HepG2 (cell line): ENCODE results near the gene FCRLA. TPM values are rescaled to one million over a fixed set of nuclear protein-coding genes. Genes with fewer than 3 reads are reported as not detected.

ENCODE experiments used
- ARID2 ChIP-seq: sonication (generic); formaldehyde crosslinking; IDR thresholded peaks from 2 replicates; pipeline ENCODE4 v1.8.1; 2022; ENCODE audit warnings: mild to moderate bottlenecking, missing genetic modification reagents, borderline replicate concordance
- ATF7-NPFF ChIP-seq: sonication (generic); formaldehyde crosslinking; IDR thresholded peaks from 2 replicates; pipeline ENCODE4 v1.8.1; 2023; ENCODE audit warnings: mild to moderate bottlenecking, low read depth, missing genetic modification reagents, moderate library complexity
- CBX5 ChIP-seq: sonication (generic); formaldehyde crosslinking; IDR thresholded peaks from 2 replicates; pipeline ENCODE4 v1.4.0; 2020; ENCODE audit warnings: missing genetic modification reagents, borderline replicate concordance
- CREB1 ChIP-seq, 2 experiments: fragments of 450-650 bp in 1 of 2; IDR thresholded peaks; 2 replicates each; pipeline ENCODE4 v1.6.1; 2016 to 2017; ENCODE audit warnings: control low read depth in 1 of 2, mild to moderate bottlenecking in 1 of 2, missing compliant biosample characterization in 1 of 2, missing genetic modification characterization in 1 of 2
- EZH2 ChIP-seq: conservative IDR thresholded peaks from 2 replicates; pipeline ENCODE4 v1.6.1; 2012; ENCODE audit warnings: mild to moderate bottlenecking, low read depth, low read length, moderate library complexity
- FIP1L1 ChIP-seq: fragments of 200-400 bp; formaldehyde crosslinking; IDR thresholded peaks from 2 replicates; pipeline ENCODE4 v1.6.1; 2018; ENCODE audit warnings: low read depth, mild to moderate bottlenecking, low read length, moderate library complexity, borderline replicate concordance; ENCODE audit not compliant: insufficient read depth
- GABPB1 ChIP-seq: IDR thresholded peaks from 2 replicates; pipeline ENCODE4 v1.6.1; 2016; ENCODE audit warnings: mild to moderate bottlenecking, missing genetic modification reagents, moderate library complexity, missing compliant biosample characterization
- HES4 ChIP-seq: sonication (generic); formaldehyde crosslinking; IDR thresholded peaks from 2 replicates; pipeline ENCODE4 v1.9.0; 2021; ENCODE audit warnings: mild to moderate bottlenecking, missing genetic modification reagents, borderline replicate concordance
- ISX ChIP-seq: sonication (generic); formaldehyde crosslinking; conservative IDR thresholded peaks from 2 replicates; pipeline ENCODE4 v1.5.0; 2020; ENCODE audit warnings: missing genetic modification reagents
- KAT7 ChIP-seq: IDR thresholded peaks from 2 replicates; pipeline ENCODE4 v1.6.1; 2018; ENCODE audit warnings: borderline replicate concordance, missing compliant biosample characterization
- KDM4B ChIP-seq: sonication (generic); formaldehyde crosslinking; IDR thresholded peaks from 2 replicates; pipeline ENCODE4 v1.4.0; 2020; ENCODE audit warnings: missing genetic modification reagents
- NCOA5 ChIP-seq: sonication (generic); formaldehyde crosslinking; IDR thresholded peaks from 2 replicates; pipeline ENCODE4 v1.4.0; 2020; ENCODE audit warnings: missing genetic modification reagents
- NONO ChIP-seq, 2 experiments: fragments of 450-650 bp in 1 of 2; sonication (generic) in 1 of 2; formaldehyde crosslinking in 1 of 2; IDR thresholded peaks in 1 of 2; conservative IDR thresholded peaks in 1 of 2; 2 replicates each; pipeline versions ENCODE4 v1.6.1 to v1.8.0; 2017 to 2022; ENCODE audit warnings: mild to moderate bottlenecking in 1 of 2, missing genetic modification reagents in 1 of 2, moderate library complexity in 1 of 2
- NR2F1 ChIP-seq, 2 experiments: fragments of 450-650 bp in 1 of 2; formaldehyde crosslinking in 1 of 2; IDR thresholded peaks; 2 replicates each; pipeline versions ENCODE4 v1.5.0 to v1.6.1; 2016 to 2020; ENCODE audit warnings: mild to moderate bottlenecking in 1 of 2, missing compliant biosample characterization in 1 of 2, missing genetic modification reagents in 1 of 2, moderate library complexity in 1 of 2
- ZBTB33 ChIP-seq: sonication (generic); formaldehyde crosslinking; IDR thresholded peaks from 2 replicates; pipeline ENCODE4 v1.4.0; 2020; ENCODE audit warnings: missing genetic modification reagents
- ZBTB34 ChIP-seq: sonication (generic); formaldehyde crosslinking; IDR thresholded peaks from 2 replicates; pipeline ENCODE4 v1.8.0; 2022; ENCODE audit warnings: mild to moderate bottlenecking, missing genetic modification reagents
- ZBTB8A ChIP-seq: sonication (generic); formaldehyde crosslinking; IDR thresholded peaks from 2 replicates; pipeline ENCODE4 v1.4.0; 2020; ENCODE audit warnings: mild to moderate bottlenecking, low read depth, missing genetic modification reagents, borderline replicate concordance
- ZNF207 ChIP-seq: fragments of 450-650 bp; IDR thresholded peaks from 2 replicates; pipeline ENCODE4 v1.6.1; 2016; ENCODE audit warnings: antibody characterized with exemption, borderline replicate concordance
- ZNF225 ChIP-seq: sonication (generic); formaldehyde crosslinking; IDR thresholded peaks from 2 replicates; pipeline ENCODE4 v1.4.0; 2020; ENCODE audit warnings: mild to moderate bottlenecking, missing genetic modification reagents
- ZNF33B ChIP-seq: sonication (generic); formaldehyde crosslinking; IDR thresholded peaks from 2 replicates; pipeline ENCODE4 v1.5.1; 2020; ENCODE audit warnings: mild to moderate bottlenecking, missing genetic modification reagents
- ZNF558 ChIP-seq: sonication (generic); formaldehyde crosslinking; IDR thresholded peaks from 2 replicates; pipeline ENCODE4 v1.9.0; 2022; ENCODE audit warnings: mild to moderate bottlenecking, missing genetic modification reagents, borderline replicate concordance
- ZNF572 ChIP-seq: sonication (generic); formaldehyde crosslinking; IDR thresholded peaks from 2 replicates; pipeline ENCODE4 v1.5.1; 2020; ENCODE audit warnings: mild to moderate bottlenecking, missing genetic modification reagents
- ZNF607 ChIP-seq: sonication (generic); formaldehyde crosslinking; IDR thresholded peaks from 2 replicates; pipeline ENCODE4 v1.5.1; 2020; ENCODE audit warnings: missing genetic modification reagents, mild to moderate bottlenecking, borderline replicate concordance
- ZNF883 ChIP-seq: sonication (generic); formaldehyde crosslinking; IDR thresholded peaks from 2 replicates; pipeline ENCODE4 v1.5.1; 2020; ENCODE audit warnings: mild to moderate bottlenecking, missing genetic modification reagents; ENCODE audit errors: not compliant biosample characterization
- polyA plus RNA-seq, 8 experiments: library from polyadenylated mRNA; depleted of rRNA in 3 of 8; stranded (reverse) in 7 of 8; unstranded in 1 of 8; fragments of >200 nt; fragmentation: Illumina TruSeq in 4 of 8; extraction: Trizol in 4 of 8; gene quantifications; 2 replicates each; pipeline versions ENCODE4 v1.2.1 to v1.2.3, GENCODE V29; 2011 to 2016; ENCODE audit warnings: low read depth in 4 of 8, missing spikeins in 1 of 8, mixed read lengths in 1 of 8; ENCODE audit not compliant: insufficient read depth in 1 of 8
- total RNA-seq, 5 experiments: library from RNA; depleted of rRNA; stranded (reverse); fragments of >200 nt; fragmentation: Illumina TruSeq; extraction: Trizol; gene quantifications; 2 replicates each; pipeline ENCODE4 v1.2.3, GENCODE V29; 2016; ENCODE audit warnings: low read depth in 1 of 5
- TF ChIP-seq, protein P1 (sequence below): sonication (generic); formaldehyde crosslinking; IDR thresholded peaks from 2 replicates; pipeline ENCODE4 v1.4.0; 2020; ENCODE audit warnings: missing genetic modification reagents, low read depth, mild to moderate bottlenecking, borderline replicate concordance

Gene FCRLA
- total and polyA plus RNA-seq, 2 of the 13 experiments (the other 11 are each of a cell fraction or from before 2014, with no cell fraction given), result not detected

- no peak for TF ChIP-seq EZH2
- no peak for TF ChIP-seq NCOA5
- TF ChIP-seq ZBTB8A (CRISPR knock-in tag), result no peak
- peak; percentile 35; the same call in 1 of the 2 replicates for TF ChIP-seq HES4 (CRISPR knock-in tag)
- TF ChIP-seq, protein P1, sequence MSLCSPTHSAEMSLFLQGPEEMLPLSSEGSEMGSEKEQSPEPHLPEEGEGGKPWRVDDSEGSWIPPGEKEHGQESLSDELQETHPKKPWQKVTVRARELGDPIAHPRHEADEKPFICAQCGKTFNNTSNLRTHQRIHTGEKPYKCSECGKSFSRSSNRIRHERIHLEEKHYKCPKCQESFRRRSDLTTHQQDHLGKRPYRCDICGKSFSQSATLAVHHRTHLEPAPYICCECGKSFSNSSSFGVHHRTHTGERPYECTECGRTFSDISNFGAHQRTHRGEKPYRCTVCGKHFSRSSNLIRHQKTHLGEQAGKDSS, result 0 out of 2 replicates have a peak, but pooled peaks have one; percentile 23
- TF ChIP-seq NONO (IDR thresholded peaks at IDR 0.05), result no peak
- TF ChIP-seq NONO (CRISPR knock-in tag; conservative IDR thresholded peaks at IDR 0.05), result 0 out of 2 replicates have a peak, but pooled peaks have one; percentile 30
- TF ChIP-seq KDM4B, result no peak
- TF ChIP-seq ZNF33B (CRISPR knock-in tag), result no peak
- no peak for TF ChIP-seq ARID2
- 0 out of 2 replicates have a peak, but pooled peaks have one; percentile 15 for TF ChIP-seq ZNF607 (CRISPR knock-in tag)
- no peak for TF ChIP-seq CBX5 (CRISPR knock-in tag)
- peak; percentile 49; the same call in 1 of the 2 replicates for TF ChIP-seq ATF7-NPFF (CRISPR knock-in tag)
- no peak for TF ChIP-seq NR2F1 (CRISPR knock-in tag; IDR thresholded peaks at IDR 0.05)
- peak; percentile 48; the same call in 1 of the 2 replicates for TF ChIP-seq ZNF572 (CRISPR knock-in tag)
- TF ChIP-seq ZBTB34 (CRISPR knock-in tag), result no peak
- no peak; the same call in 1 of the 2 replicates for TF ChIP-seq KAT7 (CRISPR knock-in tag)
- peak; percentile 71; the same call in 1 of the 2 replicates for TF ChIP-seq GABPB1 (CRISPR knock-in tag)
- no peak for TF ChIP-seq CREB1 (IDR thresholded peaks at IDR 0.05)
- TF ChIP-seq CREB1 (CRISPR knock-in tag; IDR thresholded peaks at IDR 0.05), result no peak
- TF ChIP-seq ZBTB33, result no peak
- no peak for TF ChIP-seq ZNF883
- no peak for TF ChIP-seq ZNF225 (CRISPR knock-in tag)
- no peak for TF ChIP-seq FIP1L1
- TF ChIP-seq ISX (CRISPR knock-in tag), result no peak
- no peak for TF ChIP-seq ZNF207
- TF ChIP-seq ZNF558, result no peak
Measured at GRCh38 chr1:161726473-161727255, 19.6 kb downstream of the FCRLA start (continued).
